H1 (cell line): ENCODE measurements around the gene HLA-DMB. TPM values are rescaled to one million over a fixed set of nuclear protein-coding genes. Genes with fewer than 3 reads are reported as not detected.

Source experiments
- ATF3 ChIP-seq: IDR thresholded peaks from 2 replicates; pipeline ENCODE4 v1.6.1; 2011; ENCODE audit warnings: low read depth, mild to moderate bottlenecking, low read length; ENCODE audit not compliant: insufficient read depth
- BCL11A ChIP-seq, 2 experiments: IDR thresholded peaks; one replicate each; pipeline ENCODE4 v1.6.1; 2011; ENCODE audit warnings: low read depth in 2 of 2, low read length in 2 of 2, mild to moderate bottlenecking in 2 of 2
- CTBP2 ChIP-seq: IDR thresholded peaks from 2 replicates; pipeline ENCODE4 v1.7.0; 2011; ENCODE audit warnings: borderline replicate concordance, mild to moderate bottlenecking, moderate library complexity, mixed read lengths, low read length; ENCODE audit not compliant: insufficient read depth, insufficient read length
- GABPA ChIP-seq: IDR thresholded peaks from 2 replicates; pipeline ENCODE4 v1.6.1; 2011; ENCODE audit warnings: mild to moderate bottlenecking, low read length, moderate library complexity, borderline replicate concordance; ENCODE audit not compliant: insufficient read depth
- RAD21 ChIP-seq, 2 experiments: IDR thresholded peaks in 1 of 2; conservative IDR thresholded peaks in 1 of 2; 2 replicates each; pipeline ENCODE4 v1.6.1; 2011; ENCODE audit warnings: low read depth in 2 of 2, low read length in 2 of 2, improper control_type of control experiment in 1 of 2, inconsistent platforms in 1 of 2, mild to moderate bottlenecking in 1 of 2, moderate library complexity in 1 of 2
- polyA plus RNA-seq, 7 experiments: library from polyadenylated mRNA; depleted of rRNA in 3 of 7; stranded (reverse) in 5 of 7; unstranded in 2 of 7; fragments of >200 nt in 5 of 7; fragments of 200-250 nt in 2 of 7; gene quantifications; 1 replicate in 5 of 7; 2 replicates in 1 of 7; 4 replicates in 1 of 7; pipeline versions ENCODE4 v1.2.1 to v1.2.3, GENCODE V29; 2011 to 2013; ENCODE audit warnings: missing spikeins in 2 of 7, mixed read lengths in 2 of 7
- total RNA-seq: library from RNA; stranded (reverse); fragmentation: NEBNext Ultra II Directional; extraction: Animal tissue kit (Norgen Biotek cat#: 25700); gene quantifications from 2 replicates; pipeline ENCODE4 v1.2.1, GENCODE V29; 2021
- TF ChIP-seq, protein P1 (sequence below): IDR thresholded peaks from 2 replicates; pipeline ENCODE4 v1.6.1; 2012; ENCODE audit warnings: inconsistent platforms
- TF ChIP-seq, protein P2 (sequence below): IDR thresholded peaks from 2 replicates; pipeline ENCODE4 v1.6.1; 2012; ENCODE audit warnings: low read length, inconsistent platforms

The HLA-DMB gene
- total and polyA plus RNA-seq, 2 of the 8 experiments (the other 6 are each of a cell fraction or from before 2014, with no cell fraction given), result 2.7 to 4.7 TPM

GRCh38 chr6:32937230-32937633 lies 3.6 kb downstream of the HLA-DMB start (continued):
- TF ChIP-seq, protein P1, sequence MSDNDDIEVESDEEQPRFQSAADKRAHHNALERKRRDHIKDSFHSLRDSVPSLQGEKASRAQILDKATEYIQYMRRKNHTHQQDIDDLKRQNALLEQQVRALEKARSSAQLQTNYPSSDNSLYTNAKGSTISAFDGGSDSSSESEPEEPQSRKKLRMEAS, result no peak
- TF ChIP-seq GABPA (no peak), CTBP2 (no peak), RAD21 (IDR thresholded peaks at IDR 0.05 in 1 of 2, conservative IDR thresholded peaks at IDR 0.05 in 1 of 2; ENCODE audit: low read depth in 2 of 2, low read length in 2 of 2) (no peak), BCL11A (IDR thresholded peaks at IDR 0.05; ENCODE audit: low read depth in 2 of 2, low read length in 2 of 2) (no peak), ATF3 (no peak)
- TF ChIP-seq, protein P2, sequence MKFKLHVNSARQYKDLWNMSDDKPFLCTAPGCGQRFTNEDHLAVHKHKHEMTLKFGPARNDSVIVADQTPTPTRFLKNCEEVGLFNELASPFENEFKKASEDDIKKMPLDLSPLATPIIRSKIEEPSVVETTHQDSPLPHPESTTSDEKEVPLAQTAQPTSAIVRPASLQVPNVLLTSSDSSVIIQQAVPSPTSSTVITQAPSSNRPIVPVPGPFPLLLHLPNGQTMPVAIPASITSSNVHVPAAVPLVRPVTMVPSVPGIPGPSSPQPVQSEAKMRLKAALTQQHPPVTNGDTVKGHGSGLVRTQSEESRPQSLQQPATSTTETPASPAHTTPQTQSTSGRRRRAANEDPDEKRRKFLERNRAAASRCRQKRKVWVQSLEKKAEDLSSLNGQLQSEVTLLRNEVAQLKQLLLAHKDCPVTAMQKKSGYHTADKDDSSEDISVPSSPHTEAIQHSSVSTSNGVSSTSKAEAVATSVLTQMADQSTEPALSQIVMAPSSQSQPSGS, result no peak
